ELF-1 (cell line): Measurements from ENCODE around the gene AUTS2.

Experiments
- DNase-seq: peaks from one replicate; pipeline ENCODE4 v3.0.0-alpha.2; 2016; ENCODE audit warnings: low read depth, low spot score

AUTS2 gene

GRCh38 chr7:70113536-70113935 lies 515.3 kb downstream of the AUTS2 start:
- no peak for DNase-seq

GRCh38 chr7:70114806-70115205 lies 516.5 kb downstream of the AUTS2 start:
- no peak for DNase-seq

- DNase-seq = no peak
These were observed 518.0 kb downstream of the AUTS2 start for GRCh38 chr7:70116244-70116643.

- no peak for DNase-seq
These were observed 518.6 kb downstream of the AUTS2 start for GRCh38 chr7:70116867-70117266.

GRCh38 chr7:70120851-70121250 lies 522.6 kb downstream of the AUTS2 start:
- no peak for DNase-seq

- no peak for DNase-seq
These were observed 533.5 kb downstream of the AUTS2 start for GRCh38 chr7:70131817-70132216.

GRCh38 chr7:70132226-70132851 lies 534.1 kb downstream of the AUTS2 start:
- no peak for DNase-seq

- no peak for DNase-seq
These were observed 534.8 kb downstream of the AUTS2 start for GRCh38 chr7:70132852-70133690.

- DNase-seq = no peak
These were observed 535.9 kb downstream of the AUTS2 start for GRCh38 chr7:70134029-70134770.

- no peak for DNase-seq
These were observed 537.4 kb downstream of the AUTS2 start for GRCh38 chr7:70135656-70136055.

GRCh38 chr7:70137126-70137525 lies 538.9 kb downstream of the AUTS2 start:
- DNase-seq = no peak

- DNase-seq = no peak
These were observed 544.1 kb downstream of the AUTS2 start for GRCh38 chr7:70142247-70142932.

GRCh38 chr7:70143075-70144044 lies 545.1 kb downstream of the AUTS2 start:
- DNase-seq = no peak

GRCh38 chr7:70148997-70149396 lies 550.7 kb downstream of the AUTS2 start:
- no peak for DNase-seq

- no peak for DNase-seq
These were observed 554.0 kb downstream of the AUTS2 start for GRCh38 chr7:70152313-70152712.

- DNase-seq = no peak
These were observed 555.7 kb downstream of the AUTS2 start for GRCh38 chr7:70153933-70154332.

- no peak for DNase-seq
These were observed 556.4 kb downstream of the AUTS2 start for GRCh38 chr7:70154521-70155180.

- DNase-seq = no peak
These were observed 557.8 kb downstream of the AUTS2 start for GRCh38 chr7:70156057-70156456.

GRCh38 chr7:70159121-70159520 lies 560.8 kb downstream of the AUTS2 start:
- no peak for DNase-seq

- no peak for DNase-seq
These were observed 567.3 kb downstream of the AUTS2 start for GRCh38 chr7:70165477-70166170.
